HepG2 (cell line): ENCODE measurements around the gene BBS9. TPM values are rescaled to one million over a fixed set of nuclear protein-coding genes. Genes with fewer than 3 reads are reported as not detected.

ENCODE experiments used
- ATAC-seq: fragments of 200-7000 bp; cut with Tn5 transposase; 3 replicates; pipeline ENCODE4 v1.9.1; 2020; ENCODE audit warnings: mild to moderate bottlenecking, moderate library complexity
- BruUV-seq: library from RNA; stranded (reverse); fragments of 400-500 nt; replicated peaks from 2 replicates; lab custom pipeline; 2021; lab: Mats Ljungman, UMichigan
- CTCF ChIA-PET: fragments of 300-600 bp; formaldehyde crosslinking; extraction: SDS; loops from one replicate; lab custom pipeline; 2021; ENCODE audit warnings: low total read pairs, inconsistent platforms, low intra/inter-chr PET ratio; lab: Yijun Ruan, JAX
- POLR2A ChIA-PET: fragments of 350-600 bp; sonication (Branson Sonifier 250); formaldehyde crosslinking; loops from one replicate; lab custom pipeline; 2020; ENCODE audit warnings: antibody characterized with exemption, inconsistent platforms; lab: Yijun Ruan, JAX
- DNase-seq: peaks from one replicate; pipeline ENCODE4 v3.0.0-alpha.2; 2015; ENCODE audit warnings: low spot score
- FAIRE-seq: peaks from 3 replicates; lab custom pipeline; 2011; peaks lifted over from hg19 to GRCh38; lab: Jason Lieb, UNC
- H2AFZ ChIP-seq: one replicate; pipeline ENCODE4 v1.6.1; 2011; ENCODE audit warnings: low read length, inconsistent platforms
- H3K27ac ChIP-seq: fragments of 300-600 bp; 3 replicates; pipeline ENCODE4 v1.8.0; 2011; ENCODE audit warnings: mixed run types, mild to moderate bottlenecking, mixed read lengths, low read length, inconsistent platforms; ENCODE audit not compliant: insufficient read depth; ENCODE audit errors: extremely low read length
- H3K27me3 ChIP-seq, 2 experiments: fragments of 200-600 bp in 1 of 2; 2 replicates in 1 of 2; 3 replicates in 1 of 2; pipeline versions ENCODE4 v1.6.0 to v1.8.0; 2011; ENCODE audit warnings: low read length in 2 of 2, mild to moderate bottlenecking in 2 of 2, moderate library complexity in 2 of 2, inconsistent platforms in 1 of 2; ENCODE audit not compliant: insufficient read depth in 2 of 2, control insufficient read depth in 1 of 2
- H3K36me3 ChIP-seq, 2 experiments: fragments of 200-600 bp in 1 of 2; replicated peaks in 1 of 2; 2 replicates in 1 of 2; 3 replicates in 1 of 2; pipeline versions ENCODE4 v1.5.1 to v1.8.0; 2011; ENCODE audit warnings: low read length in 2 of 2, inconsistent platforms in 1 of 2; ENCODE audit not compliant: insufficient read depth in 2 of 2, control insufficient read depth in 1 of 2
- H3K4me1 ChIP-seq: 2 replicates; pipeline ENCODE4 v1.5.1; 2012; ENCODE audit warnings: low read length, inconsistent platforms; ENCODE audit not compliant: insufficient read depth
- H3K4me2 ChIP-seq: 2 replicates; pipeline ENCODE4 v1.6.0; 2011; ENCODE audit warnings: low read depth, low read length, inconsistent platforms
- H3K4me3 ChIP-seq, 3 experiments: fragments of 200-600 bp in 1 of 3; sonication (generic), shearing (Covaris generic) in 1 of 3; replicated peaks in 1 of 3; 2 replicates each; pipeline ENCODE4 v1.5.1; 2011 to 2016; ENCODE audit warnings: low read length in 3 of 3, inconsistent platforms in 2 of 3, low read depth in 2 of 3, mild to moderate bottlenecking in 2 of 3, control low read depth in 1 of 3, mixed read lengths in 1 of 3; ENCODE audit not compliant: insufficient read depth in 1 of 3
- H3K79me2 ChIP-seq: one replicate; pipeline ENCODE4 v1.6.1; 2011; ENCODE audit warnings: low read length, inconsistent platforms; ENCODE audit not compliant: insufficient read depth
- H3K9ac ChIP-seq: 2 replicates; pipeline ENCODE4 v1.6.0; 2011; ENCODE audit warnings: mild to moderate bottlenecking, low read depth, low read length, inconsistent platforms; ENCODE audit not compliant: insufficient read depth
- H3K9me3 ChIP-seq: 2 replicates; pipeline ENCODE4 v1.5.1; 2012; ENCODE audit warnings: mild to moderate bottlenecking, low read length
- H4K20me1 ChIP-seq: 2 replicates; pipeline ENCODE4 v1.6.0; 2011; ENCODE audit warnings: inconsistent platforms, mild to moderate bottlenecking, low read length, moderate library complexity; ENCODE audit not compliant: insufficient read depth
- AKAP8 ChIP-seq: sonication (generic); formaldehyde crosslinking; IDR thresholded peaks from 2 replicates; pipeline ENCODE4 v1.5.1; 2020; ENCODE audit warnings: mild to moderate bottlenecking, missing genetic modification reagents
- BORCS8-MEF2B ChIP-seq: sonication (generic); formaldehyde crosslinking; IDR thresholded peaks from 2 replicates; pipeline ENCODE4 v1.8.0; 2022; ENCODE audit warnings: mild to moderate bottlenecking, missing genetic modification reagents
- EP300 ChIP-seq, 3 experiments: sonication (generic) in 1 of 3; formaldehyde crosslinking in 1 of 3; IDR thresholded peaks; 2 replicates each; pipeline versions ENCODE4 v1.5.1 to v1.6.1; 2011 to 2020; ENCODE audit warnings: low read depth in 2 of 3, low read length in 2 of 3, borderline replicate concordance in 1 of 3, improper control_type of control experiment in 1 of 3, mild to moderate bottlenecking in 1 of 3, missing genetic modification reagents in 1 of 3, moderate library complexity in 1 of 3
- GLMP ChIP-seq: sonication (generic); formaldehyde crosslinking; IDR thresholded peaks from 2 replicates; pipeline ENCODE4 v1.9.0; 2021; ENCODE audit warnings: missing genetic modification reagents, mild to moderate bottlenecking, borderline replicate concordance
- JUN ChIP-seq: sonication (generic); formaldehyde crosslinking; IDR thresholded peaks from 2 replicates; pipeline ENCODE4 v1.4.0; 2020; ENCODE audit warnings: mild to moderate bottlenecking, missing genetic modification reagents
- KDM3A ChIP-seq: IDR thresholded peaks from 2 replicates; pipeline ENCODE4 v1.6.1; 2018; ENCODE audit warnings: low read depth, missing compliant biosample characterization
- KDM6A ChIP-seq: IDR thresholded peaks from 2 replicates; pipeline ENCODE4 v1.6.1; 2016; ENCODE audit warnings: low read depth
- MIXL1 ChIP-seq: IDR thresholded peaks from 2 replicates; pipeline ENCODE4 v1.6.1; 2016
- NFE2L1 ChIP-seq: sonication (generic); formaldehyde crosslinking; IDR thresholded peaks from 2 replicates; pipeline ENCODE4 v1.4.0; 2020; ENCODE audit warnings: missing genetic modification reagents, mild to moderate bottlenecking, borderline replicate concordance
- PAWR ChIP-seq: sonication (generic); formaldehyde crosslinking; IDR thresholded peaks from 2 replicates; pipeline ENCODE4 v1.4.0; 2020; ENCODE audit warnings: missing genetic modification reagents, mild to moderate bottlenecking, borderline replicate concordance
- PHF5A ChIP-seq: IDR thresholded peaks from one replicate; pipeline ENCODE4 v1.6.1; 2018; ENCODE audit warnings: low read depth, missing genetic modification reagents; ENCODE audit not compliant: unreplicated experiment
- RAD21 ChIP-seq: fragments of 450-650 bp; formaldehyde crosslinking; IDR thresholded peaks from 2 replicates; pipeline ENCODE4 v1.5.0; 2020; ENCODE audit warnings: mild to moderate bottlenecking
- STAG1 ChIP-seq: sonication (generic); formaldehyde crosslinking; IDR thresholded peaks from 2 replicates; pipeline ENCODE4 v1.4.0; 2020; ENCODE audit warnings: missing genetic modification reagents
- ZNF138 ChIP-seq: sonication (generic); formaldehyde crosslinking; IDR thresholded peaks from 2 replicates; pipeline ENCODE4 v1.5.0; 2020; ENCODE audit warnings: mild to moderate bottlenecking, low read depth, missing genetic modification reagents
- ZNF337 ChIP-seq: sonication (generic); formaldehyde crosslinking; IDR thresholded peaks from 2 replicates; pipeline ENCODE4 v1.5.1; 2020; ENCODE audit warnings: missing genetic modification reagents, low read depth, mild to moderate bottlenecking, borderline replicate concordance
- ZNF460 ChIP-seq: sonication (generic); formaldehyde crosslinking; IDR thresholded peaks from 2 replicates; pipeline ENCODE4 v1.5.1; 2020; ENCODE audit warnings: missing genetic modification reagents, mild to moderate bottlenecking, borderline replicate concordance
- ZNF569 ChIP-seq: sonication (generic); formaldehyde crosslinking; IDR thresholded peaks from 2 replicates; pipeline ENCODE4 v1.5.0; 2020; ENCODE audit warnings: mild to moderate bottlenecking, missing genetic modification reagents, moderate library complexity, borderline replicate concordance
- ZNF746 ChIP-seq: sonication (generic); formaldehyde crosslinking; IDR thresholded peaks from 2 replicates; pipeline ENCODE4 v1.8.0; 2022; ENCODE audit warnings: mild to moderate bottlenecking, missing genetic modification reagents
- ZNF782 ChIP-seq: sonication (generic); formaldehyde crosslinking; IDR thresholded peaks from 2 replicates; pipeline ENCODE4 v1.4.0; 2020; ENCODE audit warnings: missing genetic modification reagents, mild to moderate bottlenecking, borderline replicate concordance
- ZNF841 ChIP-seq: sonication (generic); formaldehyde crosslinking; IDR thresholded peaks from 2 replicates; pipeline ENCODE4 v1.8.1; 2023; ENCODE audit warnings: missing genetic modification reagents, borderline replicate concordance
- WGBS: methylation state at CpG from one replicate; pipeline ENCODE4 v1.1.6; 2017; ENCODE audit warnings: low lambda C conversion rate; 5-methylcytosine and 5-hydroxymethylcytosine counted together
- in situ Hi-C: cut with HindIII; loops from 2 replicates; pipeline ENCODE4 v1.10.0; 2017; ENCODE audit warnings: low pct_unique_long_range_greater_than_20kb; ENCODE audit not compliant: extremely low pct_ligation_motif_present
- intact Hi-C: fragments of 100-400 bp; cut with micrococcal nuclease; formaldehyde crosslinking; loops from one replicate; pipeline ENCODE4 v1.10.0; 2022; ENCODE audit not compliant: unreplicated experiment
- polyA plus RNA-seq, 8 experiments: library from polyadenylated mRNA; depleted of rRNA in 3 of 8; stranded (reverse) in 7 of 8; unstranded in 1 of 8; fragments of >200 nt; fragmentation: Illumina TruSeq in 4 of 8; extraction: Trizol in 4 of 8; gene quantifications; 2 replicates each; pipeline versions ENCODE4 v1.2.1 to v1.2.3, GENCODE V29; 2011 to 2016; ENCODE audit warnings: low read depth in 4 of 8, missing spikeins in 1 of 8, mixed read lengths in 1 of 8; ENCODE audit not compliant: insufficient read depth in 1 of 8
- total RNA-seq, 5 experiments: library from RNA; depleted of rRNA; stranded (reverse); fragments of >200 nt; fragmentation: Illumina TruSeq; extraction: Trizol; gene quantifications; 2 replicates each; pipeline ENCODE4 v1.2.3, GENCODE V29; 2016; ENCODE audit warnings: low read depth in 1 of 5
- TF ChIP-seq, protein P1 (sequence below): IDR thresholded peaks from 2 replicates; pipeline ENCODE4 v1.6.1; 2016
- TF ChIP-seq, protein P2 (sequence below): sonication (generic); formaldehyde crosslinking; IDR thresholded peaks from 2 replicates; pipeline ENCODE4 v1.8.1; 2023; ENCODE audit warnings: mild to moderate bottlenecking, missing genetic modification reagents
- TF ChIP-seq, protein P3 (sequence below): sonication (generic); formaldehyde crosslinking; IDR thresholded peaks from 2 replicates; pipeline ENCODE4 v1.5.0; 2020; ENCODE audit warnings: missing genetic modification reagents

BBS9 gene
- total and polyA plus RNA-seq, 2 of the 13 experiments (the other 11 are each of a cell fraction or from before 2014, with no cell fraction given) = 5.1 to 7.8 TPM

GRCh38 chr7:33185786-33186185, 56.4 kb downstream of the BBS9 start:
- ChIA-PET CTCF (interaction anchor here (1.4 to 2.3 kb wide), 2 partner anchors 57 to 558 kb away, joined by 9 to 16 read pairs; no protein-coding TSS in a partner anchor), POLR2A (no interaction called here)
- Histone ChIP-seq H3K79me2 (no peaks in the 10 kb centered on the region), H3K4me1 (peaks cover 7% of the 10 kb centered on the region), H3K27ac (no peak overlapping the region), H3K4me2 (no peak overlapping the region), H3K9ac (no peak overlapping the region), H3K36me3 (no peaks in the 10 kb centered on the region), H3K9me3 (no peaks in the 10 kb centered on the region), H2AFZ (no peak overlapping the region), H3K27me3 (no peaks in the 10 kb centered on the region; a peak in 1 of 5 replicates), H3K4me3 (no peak overlapping the region), H4K20me1 (no peaks in the 10 kb centered on the region)
- BruUV-seq = no TSS peak
- FAIRE-seq (peak; percentile 92), ATAC-seq (peak; percentile 85), DNase-seq (peak; percentile 62)
- intact Hi-C loops = loop anchor here (1.0 to 5.0 kb wide), 5 partner anchors 57 to 748 kb away; no protein-coding TSS in a partner anchor
- 66% methylated on average over 3 of the region's 3 CpGs for WGBS
- in situ Hi-C loops = loop anchor here (10.0 to 25.0 kb wide), 2 partner anchors 269 to 527 kb away; no protein-coding TSS in a partner anchor
- TF ChIP-seq KDM3A (CRISPR knock-in tag) (no peak), RAD21 (CRISPR knock-in tag) (peak; percentile 76), NFE2L1 (CRISPR knock-in tag) (no peak), JUN (CRISPR knock-in tag) (no peak), MIXL1 (0 out of 2 replicates have a peak, but pooled peaks have one; percentile 38), AKAP8 (CRISPR knock-in tag) (no peak), ZNF337 (CRISPR knock-in tag) (no peak), BORCS8-MEF2B (CRISPR knock-in tag) (no peak), ZNF569 (CRISPR knock-in tag) (no peak), STAG1 (CRISPR knock-in tag) (peak; percentile 83), ZNF460 (CRISPR knock-in tag) (no peak), ZNF782 (CRISPR knock-in tag) (no peak), ZNF746 (CRISPR knock-in tag) (no peak), KDM6A (CRISPR knock-in tag) (no peak), PAWR (no peak), ZNF138 (no peak), GLMP (CRISPR knock-in tag) (no peak), ZNF841 (CRISPR knock-in tag) (no peak), PHF5A (no peak), EP300 (IDR thresholded peaks at IDR 0.05; ENCODE audit: low read depth in 2 of 2, low read length in 2 of 2) (no peak), EP300 (CRISPR knock-in tag; IDR thresholded peaks at IDR 0.05; ENCODE audit: borderline replicate concordance) (no peak)
- TF ChIP-seq, protein P1, sequence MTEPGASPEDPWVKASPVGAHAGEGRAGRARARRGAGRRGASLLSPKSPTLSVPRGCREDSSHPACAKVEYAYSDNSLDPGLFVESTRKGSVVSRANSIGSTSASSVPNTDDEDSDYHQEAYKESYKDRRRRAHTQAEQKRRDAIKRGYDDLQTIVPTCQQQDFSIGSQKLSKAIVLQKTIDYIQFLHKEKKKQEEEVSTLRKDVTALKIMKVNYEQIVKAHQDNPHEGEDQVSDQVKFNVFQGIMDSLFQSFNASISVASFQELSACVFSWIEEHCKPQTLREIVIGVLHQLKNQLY (CRISPR knock-in tag) = no peak
- TF ChIP-seq, protein P2, sequence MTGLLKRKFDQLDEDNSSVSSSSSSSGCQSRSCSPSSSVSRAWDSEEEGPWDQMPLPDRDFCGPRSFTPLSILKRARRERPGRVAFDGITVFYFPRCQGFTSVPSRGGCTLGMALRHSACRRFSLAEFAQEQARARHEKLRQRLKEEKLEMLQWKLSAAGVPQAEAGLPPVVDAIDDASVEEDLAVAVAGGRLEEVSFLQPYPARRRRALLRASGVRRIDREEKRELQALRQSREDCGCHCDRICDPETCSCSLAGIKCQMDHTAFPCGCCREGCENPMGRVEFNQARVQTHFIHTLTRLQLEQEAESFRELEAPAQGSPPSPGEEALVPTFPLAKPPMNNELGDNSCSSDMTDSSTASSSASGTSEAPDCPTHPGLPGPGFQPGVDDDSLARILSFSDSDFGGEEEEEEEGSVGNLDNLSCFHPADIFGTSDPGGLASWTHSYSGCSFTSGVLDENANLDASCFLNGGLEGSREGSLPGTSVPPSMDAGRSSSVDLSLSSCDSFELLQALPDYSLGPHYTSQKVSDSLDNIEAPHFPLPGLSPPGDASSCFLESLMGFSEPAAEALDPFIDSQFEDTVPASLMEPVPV (CRISPR knock-in tag) = no peak
- TF ChIP-seq, protein P3, sequence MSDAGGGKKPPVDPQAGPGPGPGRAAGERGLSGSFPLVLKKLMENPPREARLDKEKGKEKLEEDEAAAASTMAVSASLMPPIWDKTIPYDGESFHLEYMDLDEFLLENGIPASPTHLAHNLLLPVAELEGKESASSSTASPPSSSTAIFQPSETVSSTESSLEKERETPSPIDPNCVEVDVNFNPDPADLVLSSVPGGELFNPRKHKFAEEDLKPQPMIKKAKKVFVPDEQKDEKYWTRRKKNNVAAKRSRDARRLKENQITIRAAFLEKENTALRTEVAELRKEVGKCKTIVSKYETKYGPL (CRISPR knock-in tag) = no peak
